Endothelial cell of umbilical vein (primary cell): ENCODE results near the gene CDH23. TPM values are rescaled to one million over a fixed set of nuclear protein-coding genes. Genes with fewer than 3 reads are reported as not detected.

Experiments
- BruUV-seq: library from RNA; stranded (reverse); fragments of 400-500 nt; replicated peaks from 2 replicates; lab custom pipeline; 2021; lab: Mats Ljungman, UMichigan
- CTCF ChIA-PET: fragments of 300-600, 350-600 bp; sonication (Branson Sonifier 250); formaldehyde crosslinking; loops from one replicate; lab custom pipeline; 2021; ENCODE audit warnings: antibody characterized with exemption, inconsistent platforms; lab: Charles Lee
- POLR2A ChIA-PET: fragments of 300-600, 350-600 bp; sonication (Branson Sonifier 250); formaldehyde crosslinking; loops from one replicate; lab custom pipeline; 2021; ENCODE audit warnings: antibody characterized with exemption, inconsistent platforms; lab: Charles Lee
- DNase-seq: peaks from one replicate; pipeline ENCODE4 v3.0.0-alpha.2; 2011; ENCODE audit warnings: low read depth, low spot score
- FAIRE-seq: peaks from 2 replicates; lab custom pipeline; 2011; peaks lifted over from hg19 to GRCh38; lab: Jason Lieb, UNC
- H2AFZ ChIP-seq: 2 replicates; pipeline ENCODE4 v1.6.0; 2012; ENCODE audit warnings: low read depth, low read length, control low read depth, inconsistent platforms
- H3K27ac ChIP-seq: 2 replicates; pipeline ENCODE4 v1.5.1; 2011; ENCODE audit warnings: low read depth, mild to moderate bottlenecking, control low read depth, low read length, moderate library complexity; ENCODE audit not compliant: insufficient read depth
- H3K27me3 ChIP-seq, 2 experiments: 2 replicates each; pipeline versions ENCODE4 v1.6.0 to v1.6.1; 2011; ENCODE audit warnings: low read length in 2 of 2, mixed read lengths in 1 of 2; ENCODE audit not compliant: control insufficient read depth in 2 of 2, insufficient read depth in 2 of 2
- H3K36me3 ChIP-seq, 2 experiments: 2 replicates in 1 of 2; 3 replicates in 1 of 2; pipeline ENCODE4 v1.5.1; 2011; ENCODE audit warnings: low read length in 2 of 2, mild to moderate bottlenecking in 1 of 2, moderate library complexity in 1 of 2; ENCODE audit not compliant: control insufficient read depth in 2 of 2, insufficient read depth in 2 of 2; ENCODE audit errors: extremely low read depth in 1 of 2
- H3K4me1 ChIP-seq: 3 replicates; pipeline ENCODE4 v1.5.1; 2011; ENCODE audit warnings: mild to moderate bottlenecking, low read length; ENCODE audit not compliant: control insufficient read depth, insufficient read depth; ENCODE audit errors: extremely low read depth
- H3K4me2 ChIP-seq: 2 replicates; pipeline ENCODE4 v1.6.1; 2011; ENCODE audit warnings: low read length, control low read depth, mixed read lengths; ENCODE audit not compliant: insufficient read depth
- H3K4me3 ChIP-seq, 3 experiments: fragments of 200-600 bp in 1 of 3; sonication (generic), shearing (Covaris generic) in 1 of 3; replicated peaks in 1 of 3; 2 replicates each; pipeline ENCODE4 v1.5.1; 2011 to 2016; ENCODE audit warnings: control low read depth in 3 of 3, low read length in 3 of 3, mild to moderate bottlenecking in 2 of 3, inconsistent platforms in 1 of 3, low read depth in 1 of 3, moderate library complexity in 1 of 3; ENCODE audit not compliant: insufficient read depth in 1 of 3
- H3K79me2 ChIP-seq: 2 replicates; pipeline ENCODE4 v1.6.0; 2012; ENCODE audit warnings: low read length, inconsistent platforms; ENCODE audit not compliant: control insufficient read depth, insufficient read depth
- H3K9ac ChIP-seq: replicated peaks from 2 replicates; pipeline ENCODE3; 2011; ENCODE audit warnings: low read length, control low read depth; ENCODE audit not compliant: insufficient read depth; ENCODE audit errors: extremely low read depth
- H3K9me1 ChIP-seq: replicated peaks from 3 replicates; pipeline ENCODE4 v1.6.0; 2011; ENCODE audit warnings: mild to moderate bottlenecking, low read length; ENCODE audit not compliant: control insufficient read depth, insufficient read depth; ENCODE audit errors: extremely low read depth
- H3K9me3 ChIP-seq: replicated peaks from 2 replicates; pipeline ENCODE4 v1.5.1; 2012; ENCODE audit warnings: low read length, inconsistent platforms; ENCODE audit not compliant: control insufficient read depth, insufficient read depth
- H4K20me1 ChIP-seq: replicated peaks from 2 replicates; pipeline ENCODE3; 2011; ENCODE audit warnings: mild to moderate bottlenecking, low read length; ENCODE audit not compliant: control insufficient read depth, insufficient read depth; ENCODE audit errors: extremely low read depth
- FOS ChIP-seq: IDR thresholded peaks from 2 replicates; pipeline ENCODE4 v1.6.1; 2011; ENCODE audit warnings: mild to moderate bottlenecking, low read length, moderate library complexity, borderline replicate concordance; ENCODE audit not compliant: insufficient read depth
- GATA2 ChIP-seq: IDR thresholded peaks from 2 replicates; pipeline ENCODE4 v1.7.0; 2011; ENCODE audit warnings: low read depth, mild to moderate bottlenecking, moderate library complexity, mixed read lengths, low read length; ENCODE audit not compliant: insufficient read length, insufficient read depth
- MYC ChIP-seq: IDR thresholded peaks from one replicate; pipeline ENCODE4 v1.6.1; 2011; ENCODE audit warnings: mild to moderate bottlenecking, low read depth, low read length
- POLR2A ChIP-seq: IDR thresholded peaks from 2 replicates; pipeline ENCODE4 v1.6.1; 2012; ENCODE audit warnings: low read depth, mild to moderate bottlenecking, control low read depth, low read length
- POLR2AphosphoS5 ChIP-seq: IDR thresholded peaks from 2 replicates; pipeline ENCODE4 v1.6.1; 2012; ENCODE audit warnings: low read depth, mild to moderate bottlenecking, control low read depth, low read length, moderate library complexity; ENCODE audit not compliant: insufficient read depth
- dilution Hi-C: fragments of 300-500 bp; cut with MboI; formaldehyde crosslinking; loops from one replicate; pipeline ENCODE4 v1.15.0; 2019; ENCODE audit warnings: low sequenced_read_pairs; ENCODE audit not compliant: extremely low pct_ligation_motif_present
- intact Hi-C: fragments of 100-400 bp; cut with micrococcal nuclease; formaldehyde crosslinking; loops from one replicate; pipeline ENCODE4 v1.10.0; 2022
- polyA plus RNA-seq, 4 experiments: library from polyadenylated mRNA; depleted of rRNA in 3 of 4; stranded (reverse) in 3 of 4; unstranded in 1 of 4; fragments of >200 nt; gene quantifications; 2 replicates each; pipeline versions ENCODE4 v1.2.1 to v1.2.3, GENCODE V29; 2011 to 2012; ENCODE audit warnings: missing spikeins in 1 of 4
- total RNA-seq: library from RNA; stranded (reverse); gene quantifications from 2 replicates; pipeline ENCODE4 v1.2.3, GENCODE V29; 2021
- TF ChIP-seq, protein P1 (sequence below): IDR thresholded peaks from 2 replicates; pipeline ENCODE4 v1.6.1; 2011; ENCODE audit not compliant: insufficient read depth, insufficient read length
- TF ChIP-seq, protein P2 (sequence below), 2 donors: IDR thresholded peaks; 1 replicate in 1 of 2; 2 replicates in 1 of 2; pipeline ENCODE4 v1.5.1; 2011; ENCODE audit warnings: low read length in 2 of 2, mild to moderate bottlenecking in 2 of 2, moderate library complexity in 2 of 2, control low read depth in 1 of 2, inconsistent platforms in 1 of 2, low read depth in 1 of 2; ENCODE audit not compliant: insufficient read depth in 1 of 2; ENCODE audit errors: extremely low read depth in 1 of 2

The CDH23 gene
- total and polyA plus RNA-seq, 2 donors (not counting 3 experiments of a cell fraction or from before 2014, with no cell fraction given): not detected

DNA sequence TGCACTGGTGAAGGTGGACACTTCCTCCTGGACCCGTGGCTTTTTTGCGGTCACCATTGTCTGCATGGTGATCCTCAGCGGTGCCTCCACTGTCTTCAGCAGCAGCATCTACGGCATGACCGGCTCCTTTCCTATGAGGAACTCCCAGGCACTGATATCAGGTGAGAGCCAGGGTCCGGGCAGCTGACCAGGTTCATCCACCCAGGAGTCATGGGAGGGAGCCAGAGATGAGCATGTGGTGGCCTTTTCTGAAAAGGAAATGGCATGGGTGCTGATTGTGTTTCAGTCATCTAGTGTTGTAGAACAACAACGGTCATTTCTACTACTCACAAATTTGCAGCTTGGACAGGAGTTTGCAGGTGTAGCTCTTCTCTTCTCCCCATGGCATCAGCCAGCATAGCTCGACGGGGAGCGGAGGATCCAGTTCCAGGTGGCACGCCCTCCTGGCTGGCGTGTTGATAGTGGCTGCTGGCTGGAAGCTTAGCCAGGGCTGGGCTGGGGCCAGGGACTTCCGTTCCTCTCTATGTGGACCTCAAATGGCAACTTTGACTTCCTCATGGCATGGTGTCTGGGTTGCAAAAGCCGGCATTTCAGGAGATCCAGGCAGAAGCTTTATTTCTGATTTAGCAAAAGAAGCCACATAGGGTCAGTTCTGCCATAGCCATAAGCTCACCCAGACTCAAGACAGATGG, 44.9 kb upstream of the CDH23 start:
- TF ChIP-seq FOS: no peak
- TF ChIP-seq, protein P1, sequence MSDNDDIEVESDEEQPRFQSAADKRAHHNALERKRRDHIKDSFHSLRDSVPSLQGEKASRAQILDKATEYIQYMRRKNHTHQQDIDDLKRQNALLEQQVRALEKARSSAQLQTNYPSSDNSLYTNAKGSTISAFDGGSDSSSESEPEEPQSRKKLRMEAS: no peak
- TF ChIP-seq, protein P2, sequence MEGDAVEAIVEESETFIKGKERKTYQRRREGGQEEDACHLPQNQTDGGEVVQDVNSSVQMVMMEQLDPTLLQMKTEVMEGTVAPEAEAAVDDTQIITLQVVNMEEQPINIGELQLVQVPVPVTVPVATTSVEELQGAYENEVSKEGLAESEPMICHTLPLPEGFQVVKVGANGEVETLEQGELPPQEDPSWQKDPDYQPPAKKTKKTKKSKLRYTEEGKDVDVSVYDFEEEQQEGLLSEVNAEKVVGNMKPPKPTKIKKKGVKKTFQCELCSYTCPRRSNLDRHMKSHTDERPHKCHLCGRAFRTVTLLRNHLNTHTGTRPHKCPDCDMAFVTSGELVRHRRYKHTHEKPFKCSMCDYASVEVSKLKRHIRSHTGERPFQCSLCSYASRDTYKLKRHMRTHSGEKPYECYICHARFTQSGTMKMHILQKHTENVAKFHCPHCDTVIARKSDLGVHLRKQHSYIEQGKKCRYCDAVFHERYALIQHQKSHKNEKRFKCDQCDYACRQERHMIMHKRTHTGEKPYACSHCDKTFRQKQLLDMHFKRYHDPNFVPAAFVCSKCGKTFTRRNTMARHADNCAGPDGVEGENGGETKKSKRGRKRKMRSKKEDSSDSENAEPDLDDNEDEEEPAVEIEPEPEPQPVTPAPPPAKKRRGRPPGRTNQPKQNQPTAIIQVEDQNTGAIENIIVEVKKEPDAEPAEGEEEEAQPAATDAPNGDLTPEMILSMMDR (IDR thresholded peaks at IDR 0.05; ENCODE audit: extremely low read depth in 1 of 2, insufficient read depth in 1 of 2, low read depth in 1 of 2, low read length in 2 of 2): no peak
- TF ChIP-seq GATA2: no peak
- TF ChIP-seq POLR2AphosphoS5: no peak
- no peak for TF ChIP-seq MYC
- no peak for TF ChIP-seq POLR2A
- H4K20me1 ChIP-seq: no peaks in the 10 kb centered on the region
- no peak overlapping the region for H3K4me2 ChIP-seq
- no peak overlapping the region for H3K4me3 ChIP-seq
- H3K27me3 ChIP-seq: no peaks in the 10 kb centered on the region
- no TSS peak for BruUV-seq
- peaks cover 13% of the 10 kb centered on the region for H3K4me1 ChIP-seq
- H3K36me3 ChIP-seq: no peaks in the 10 kb centered on the region
- FAIRE-seq (no peak), DNase-seq (no peak)
- H3K79me2 ChIP-seq: no peaks in the 10 kb centered on the region
- dilution Hi-C loops: no loop called here
- H3K9ac ChIP-seq: no peak overlapping the region
- H3K27ac ChIP-seq: no peak overlapping the region
- H2AFZ ChIP-seq: no peak overlapping the region
- no peaks in the 10 kb centered on the region for H3K9me3 ChIP-seq
- POLR2A ChIA-PET: no interaction called here
- intact Hi-C loops: no loop called here
- CTCF ChIA-PET: interaction anchor here (1.3 to 1.5 kb wide), 3 partner anchors 13 to 218 kb away, joined by 3 to 4 read pairs (median 4); no protein-coding TSS in a partner anchor
- no peaks in the 10 kb centered on the region for H3K9me1 ChIP-seq
